AG10803 (cell line): Measurements from ENCODE around the gene KIAA1755.
A peak's percentile ranks its signal among the peaks of the same experiment; 100 is the strongest.

Source experiments
- DNase-seq: peaks from one replicate; pipeline ENCODE4 v3.0.0; 2010; ENCODE audit warnings: low read depth
- H3K4me3 ChIP-seq: 2 replicates; pipeline ENCODE4 v1.5.1; 2011; ENCODE audit warnings: mild to moderate bottlenecking, low read length, control low read depth
- CTCF ChIP-seq: conservative IDR thresholded peaks from 2 replicates; pipeline ENCODE4 v1.5.1; 2011; ENCODE audit warnings: mild to moderate bottlenecking, low read length, control low read depth, inconsistent platforms

Gene KIAA1755

GRCh38 chr20:38190166-38190565, 70.4 kb downstream of the KIAA1755 start:
- H3K4me3 ChIP-seq = no peak overlapping the region
- no peak for TF ChIP-seq CTCF
- no peak for DNase-seq

- peak; percentile 46 for DNase-seq
- TF ChIP-seq CTCF = peak; percentile 42
- no peak overlapping the region for H3K4me3 ChIP-seq
Measured at GRCh38 chr20:38187517-38187916, 73.0 kb downstream of the KIAA1755 start.

GRCh38 chr20:38186788-38187221, 73.7 kb downstream of the KIAA1755 start:
- TF ChIP-seq CTCF = no peak
- DNase-seq = no peak
- H3K4me3 ChIP-seq = no peak overlapping the region

GRCh38 chr20:38184101-38184500, 76.4 kb downstream of the KIAA1755 start:
- H3K4me3 ChIP-seq = no peak overlapping the region
- no peak for DNase-seq
- TF ChIP-seq CTCF = no peak

- H3K4me3 ChIP-seq = no peak overlapping the region
- DNase-seq = no peak
- no peak for TF ChIP-seq CTCF
Measured at GRCh38 chr20:38181971-38182370, 78.6 kb downstream of the KIAA1755 start.

GRCh38 chr20:38181207-38181801, 79.2 kb downstream of the KIAA1755 start:
- DNase-seq = no peak
- TF ChIP-seq CTCF = no peak
- no peak overlapping the region for H3K4me3 ChIP-seq

GRCh38 chr20:38180781-38181180, 79.8 kb downstream of the KIAA1755 start:
- DNase-seq = no peak
- no peak for TF ChIP-seq CTCF
- H3K4me3 ChIP-seq = no peak overlapping the region
